Fibroblast of gingiva (primary cell): ENCODE results near the gene TMEM214.
A peak's percentile ranks its signal among the peaks of the same experiment; 100 is the strongest.

Experiments
- DNase-seq: peaks from one replicate; pipeline ENCODE4 v3.0.0-alpha.2; 2011; ENCODE audit warnings: low read depth

Gene TMEM214

GRCh38 chr2:27085062-27085672 is 52.4 kb downstream of the TMEM214 start:
- no peak for DNase-seq

DNA sequence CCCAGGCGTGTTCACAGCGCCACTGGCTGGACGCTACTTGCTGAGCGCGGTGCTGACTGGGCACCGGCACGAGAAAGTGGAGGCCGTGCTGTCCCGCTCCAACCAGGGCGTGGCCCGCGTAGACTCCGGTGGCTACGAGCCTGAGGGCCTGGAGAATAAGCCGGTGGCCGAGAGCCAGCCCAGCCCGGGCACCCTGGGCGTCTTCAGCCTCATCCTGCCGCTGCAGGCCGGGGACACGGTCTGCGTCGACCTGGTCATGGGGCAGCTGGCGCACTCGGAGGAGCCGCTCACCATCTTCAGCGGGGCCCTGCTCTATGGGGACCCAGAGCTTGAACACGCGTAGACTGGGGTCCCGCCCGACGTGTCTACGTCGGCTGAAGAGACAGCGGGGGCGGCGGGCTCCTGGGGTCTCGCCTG is 52.9 kb downstream of the TMEM214 start:
- DNase-seq = peak; percentile 80

GRCh38 chr2:27086090-27086723 is 53.4 kb downstream of the TMEM214 start:
- peak; percentile 87 for DNase-seq

- no peak for DNase-seq
These were observed 54.2 kb downstream of the TMEM214 start, which contains the start of gene KHK for GRCh38 chr2:27086724-27087593. Gene KHK, plus strand, starts transcription at chr2:27086772. Its CDS starts 488 bp downstream, at chr2:27087260.

DNA sequence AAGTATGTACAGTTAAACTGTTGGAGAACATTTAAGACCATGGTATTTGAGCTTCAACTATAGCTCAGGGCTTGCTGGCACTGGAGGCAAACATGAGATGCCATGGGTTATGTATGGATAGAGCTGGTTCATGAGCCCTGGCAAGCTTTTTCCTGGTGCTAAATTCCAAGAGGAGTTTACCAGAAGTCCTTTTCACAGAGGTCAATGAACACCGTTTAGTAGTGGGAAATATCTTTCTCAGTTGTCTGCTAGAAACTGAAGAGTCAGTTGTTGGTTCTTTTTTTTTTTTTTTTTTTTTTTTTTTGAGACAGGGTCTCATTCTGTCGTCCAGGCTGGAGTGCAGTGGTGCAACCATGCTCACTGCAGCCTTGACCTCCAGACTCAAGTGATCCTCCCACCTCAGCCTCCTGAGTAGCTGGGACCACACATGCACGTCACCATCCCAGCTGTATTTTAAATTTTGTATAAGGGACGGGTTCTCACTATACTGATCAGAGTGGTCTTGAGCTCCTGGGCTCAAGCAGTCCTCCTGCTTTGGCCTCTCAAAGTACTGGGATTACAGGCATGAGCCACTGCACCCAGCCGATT is 55.2 kb downstream of the TMEM214 start:
- DNase-seq = no peak

DNA sequence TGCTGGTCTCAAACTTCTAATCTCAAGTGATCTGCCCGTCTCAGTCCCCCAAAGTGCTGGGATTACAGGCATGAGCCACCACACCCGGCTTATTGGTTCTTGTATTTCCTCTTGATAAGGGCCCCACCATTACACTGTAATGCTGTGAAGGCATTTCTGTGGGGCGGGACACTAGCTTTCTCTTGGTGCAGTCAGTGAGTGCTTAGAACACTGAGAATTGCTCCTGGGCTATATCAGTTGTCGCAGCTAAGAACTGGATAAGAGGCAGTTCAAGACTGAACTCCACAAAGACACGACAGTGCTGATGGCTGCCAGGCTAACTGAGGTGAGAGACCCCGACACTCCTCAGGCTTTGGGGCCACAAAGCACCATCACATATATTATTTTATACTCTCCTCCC is 55.9 kb downstream of the TMEM214 start:
- DNase-seq = no peak

- no peak for DNase-seq
These were observed 56.6 kb downstream of the TMEM214 start for GRCh38 chr2:27089111-27089954.
